SH-SY5Y (cell line): Measurements from ENCODE around the gene NAA80.

ENCODE experiments used
- GATA2 ChIP-seq: IDR thresholded peaks from 2 replicates; pipeline ENCODE4 v1.6.1; 2011; ENCODE audit warnings: mild to moderate bottlenecking, low read depth, low read length
- GATA3 ChIP-seq: IDR thresholded peaks from 2 replicates; pipeline ENCODE4 v1.6.1; 2011; ENCODE audit warnings: low read depth, mild to moderate bottlenecking, low read length, moderate library complexity

Gene NAA80

GRCh38 chr3:50251220-50251619, 48.0 kb downstream of the NAA80 start:
- TF ChIP-seq GATA2: no peak
- TF ChIP-seq GATA3: no peak

GRCh38 chr3:50250514-50250913, 48.7 kb downstream of the NAA80 start:
- TF ChIP-seq GATA2: no peak
- TF ChIP-seq GATA3: no peak

- TF ChIP-seq GATA3: no peak
- TF ChIP-seq GATA2: no peak
Observed at GRCh38 chr3:50249457-50249856, 49.7 kb downstream of the NAA80 start.

DNA sequence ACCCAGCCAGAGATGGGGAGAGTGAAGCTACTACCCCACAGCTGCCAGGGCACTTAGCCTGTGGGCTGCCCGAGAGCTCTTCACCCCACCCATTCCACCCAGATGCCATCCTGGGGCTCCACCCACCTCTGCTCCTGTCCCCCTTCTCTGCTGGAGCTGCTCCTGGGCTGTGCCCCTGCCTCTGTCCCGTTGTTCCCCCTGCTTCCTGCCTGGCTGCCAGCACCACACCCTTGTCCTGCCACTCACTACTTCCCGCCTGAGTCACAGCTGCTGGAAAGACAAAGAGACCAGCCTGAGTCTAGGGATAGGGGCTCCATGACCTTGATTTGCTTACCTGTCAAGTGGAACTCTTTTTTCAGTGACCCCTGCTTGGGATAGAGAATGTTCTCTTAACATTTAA, 50.8 kb downstream of the NAA80 start:
- TF ChIP-seq GATA3: no peak
- no peak for TF ChIP-seq GATA2

- no peak for TF ChIP-seq GATA3
- no peak for TF ChIP-seq GATA2
Observed at GRCh38 chr3:50246517-50246954, 52.7 kb downstream of the NAA80 start.
